NCI-H1930 (cell line): ENCODE results near the gene CRYGS.
"Not testable (repeated sequence)": the region's sequence is repeated elsewhere in the genome, so short reads cannot be mapped to it uniquely, and the experiment has no call there.

Experiments
- DNase-seq, 2 experiments: peaks; one replicate each; lab custom pipeline; 2025; lab: John Stamatoyannopoulos, UW

CRYGS gene

GRCh38 chr3:186552408-186553031, 8.3 kb upstream of the CRYGS start:
- no peak for DNase-seq

- no peak for DNase-seq
Measured at GRCh38 chr3:186551387-186551786, 7.2 kb upstream of the CRYGS start.

- no peak for DNase-seq
Measured at GRCh38 chr3:186549497-186549896, 5.3 kb upstream of the CRYGS start.

GRCh38 chr3:186540835-186541226, 3.3 kb downstream of the CRYGS start:
- DNase-seq = no peak

- peak; percentile 18 to 27 for DNase-seq
Measured at GRCh38 chr3:186540221-186540834, 3.9 kb downstream of the CRYGS start.

GRCh38 chr3:186538779-186539178, 5.4 kb downstream of the CRYGS start:
- no peak for DNase-seq

- DNase-seq = no peak
Measured at GRCh38 chr3:186536883-186537844, 7.0 kb downstream of the CRYGS start.

GRCh38 chr3:186534113-186534669, 10.0 kb downstream of the CRYGS start:
- DNase-seq = no peak

- no peak for DNase-seq
Measured at GRCh38 chr3:186532598-186533072, 11.5 kb downstream of the CRYGS start.

- not testable (repeated sequence) for DNase-seq
Measured at GRCh38 chr3:186531694-186532093, 12.5 kb downstream of the CRYGS start.

- no peak for DNase-seq
Measured at GRCh38 chr3:186530415-186530814, 13.8 kb downstream of the CRYGS start.

- DNase-seq = no peak
Measured at GRCh38 chr3:186529201-186529999, 14.8 kb downstream of the CRYGS start.

GRCh38 chr3:186526256-186526606, 17.9 kb downstream of the CRYGS start:
- no peak for DNase-seq

- no peak for DNase-seq
Measured at GRCh38 chr3:186525369-186526255, 18.6 kb downstream of the CRYGS start.

- no peak for DNase-seq
Measured at GRCh38 chr3:186524616-186525015, 19.6 kb downstream of the CRYGS start.

- no peak for DNase-seq
Measured at GRCh38 chr3:186523434-186523833, 20.7 kb downstream of the CRYGS start.

GRCh38 chr3:186523022-186523421, 21.2 kb downstream of the CRYGS start:
- no peak for DNase-seq

GRCh38 chr3:186520957-186521842, 23.0 kb downstream of the CRYGS start:
- no peak for DNase-seq

- no peak for DNase-seq
Measured at GRCh38 chr3:186520431-186520830, 23.7 kb downstream of the CRYGS start.
